HG03571 (cell line): ENCODE data around the gene SGPP1.
A peak's percentile ranks its signal among the peaks of the same experiment; 100 is the strongest.
"Not testable (repeated sequence)": the region's sequence is repeated elsewhere in the genome, so short reads cannot be mapped to it uniquely, and the experiment has no call there.

Source experiments
- ATAC-seq: cut with Tn5 transposase; IDR thresholded peaks from one replicate; pipeline ENCODE4 v1.9.1; 2021; ENCODE audit not compliant: unreplicated experiment

SGPP1 gene, protein sequence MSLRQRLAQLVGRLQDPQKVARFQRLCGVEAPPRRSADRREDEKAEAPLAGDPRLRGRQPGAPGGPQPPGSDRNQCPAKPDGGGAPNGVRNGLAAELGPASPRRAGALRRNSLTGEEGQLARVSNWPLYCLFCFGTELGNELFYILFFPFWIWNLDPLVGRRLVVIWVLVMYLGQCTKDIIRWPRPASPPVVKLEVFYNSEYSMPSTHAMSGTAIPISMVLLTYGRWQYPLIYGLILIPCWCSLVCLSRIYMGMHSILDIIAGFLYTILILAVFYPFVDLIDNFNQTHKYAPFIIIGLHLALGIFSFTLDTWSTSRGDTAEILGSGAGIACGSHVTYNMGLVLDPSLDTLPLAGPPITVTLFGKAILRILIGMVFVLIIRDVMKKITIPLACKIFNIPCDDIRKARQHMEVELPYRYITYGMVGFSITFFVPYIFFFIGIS

DNA sequence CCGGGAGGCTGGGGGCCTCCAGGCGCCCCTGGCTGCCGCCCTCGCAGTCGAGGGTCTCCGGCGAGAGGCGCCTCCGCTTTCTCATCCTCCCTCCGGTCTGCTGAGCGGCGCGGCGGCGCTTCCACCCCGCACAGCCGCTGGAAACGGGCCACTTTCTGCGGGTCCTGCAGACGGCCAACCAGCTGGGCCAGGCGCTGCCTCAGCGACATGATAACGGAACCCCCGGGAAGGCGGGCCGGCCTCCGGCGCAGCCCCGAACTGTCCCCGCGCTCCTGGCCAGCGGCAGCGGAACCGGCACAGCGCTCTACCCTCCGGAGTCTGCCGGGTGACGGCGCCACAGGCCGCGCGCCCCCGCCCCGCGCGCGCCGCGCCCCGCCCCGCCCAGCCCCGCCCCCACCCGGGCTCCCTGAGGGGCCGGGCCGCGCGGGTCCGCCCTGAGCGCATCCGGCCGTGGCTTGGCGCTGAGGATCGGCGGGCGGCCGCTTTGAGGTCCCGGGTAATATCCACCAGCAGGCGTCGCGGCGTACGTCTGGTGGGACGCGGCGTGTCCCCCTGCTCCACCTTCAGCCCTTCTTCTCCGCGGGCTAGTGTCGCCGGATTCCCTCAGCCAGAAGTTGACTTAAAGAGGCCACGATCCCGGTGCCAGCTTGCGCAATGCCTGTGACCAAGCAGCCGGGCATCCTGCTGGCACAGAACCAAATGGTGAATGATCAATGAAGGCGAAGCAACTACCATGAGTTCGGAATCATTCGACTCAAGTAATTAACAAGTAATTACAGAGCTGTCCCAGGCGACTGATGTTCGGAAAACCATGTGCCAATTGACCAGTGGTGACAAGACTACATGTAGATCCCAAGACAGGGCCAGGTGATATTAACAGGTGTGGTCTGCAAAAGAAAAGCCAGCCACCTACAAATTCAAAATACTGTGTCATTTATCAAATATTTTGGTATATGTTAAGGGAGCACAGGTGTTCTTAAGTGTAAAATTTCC is at the start of gene SGPP1:
TSS of gene SGPP1 (minus strand) at position 330 of the 993 bp plus-strand sequence. CDS start at position 209, 121 bp downstream.
- peak; percentile 78 for ATAC-seq

DNA sequence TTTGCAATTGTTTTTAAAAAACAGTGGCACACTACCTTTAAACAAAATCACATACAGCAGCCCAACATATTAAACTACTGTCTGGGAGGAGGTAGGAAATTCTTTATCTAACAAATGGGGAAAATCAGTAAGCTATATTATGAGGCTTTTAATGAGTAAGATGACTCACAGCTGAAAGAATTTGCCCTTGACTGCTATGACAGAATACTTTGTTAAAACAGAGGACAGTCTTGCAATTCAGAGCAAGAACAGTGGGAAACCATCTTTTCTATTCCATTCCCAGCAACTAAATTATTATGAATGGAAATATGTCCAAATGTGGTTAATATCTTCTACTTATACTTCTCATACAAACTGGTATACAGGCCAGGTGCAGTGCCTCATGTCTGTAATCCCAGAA is 49.2 kb upstream of the SGPP1 start:
- no peak for ATAC-seq

DNA sequence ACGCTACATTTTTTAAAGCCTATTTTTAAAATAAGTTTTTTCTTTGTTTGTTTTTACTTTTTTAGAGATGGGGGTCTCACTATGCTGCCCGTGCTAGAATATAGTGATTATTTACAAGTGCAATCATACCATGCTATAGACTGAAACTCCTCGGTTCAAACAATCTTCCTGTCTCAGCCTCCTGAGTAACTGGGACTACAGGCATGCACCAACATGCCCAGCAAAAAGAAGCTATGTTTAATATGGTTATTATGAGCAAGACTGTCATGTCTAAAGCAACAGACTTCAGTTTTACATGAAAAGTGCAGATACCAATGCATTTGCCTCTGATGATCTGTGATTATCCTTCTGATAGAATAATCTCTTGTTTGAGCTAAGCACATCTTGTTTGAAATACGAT is 45.6 kb upstream of the SGPP1 start:
- no peak for ATAC-seq

DNA sequence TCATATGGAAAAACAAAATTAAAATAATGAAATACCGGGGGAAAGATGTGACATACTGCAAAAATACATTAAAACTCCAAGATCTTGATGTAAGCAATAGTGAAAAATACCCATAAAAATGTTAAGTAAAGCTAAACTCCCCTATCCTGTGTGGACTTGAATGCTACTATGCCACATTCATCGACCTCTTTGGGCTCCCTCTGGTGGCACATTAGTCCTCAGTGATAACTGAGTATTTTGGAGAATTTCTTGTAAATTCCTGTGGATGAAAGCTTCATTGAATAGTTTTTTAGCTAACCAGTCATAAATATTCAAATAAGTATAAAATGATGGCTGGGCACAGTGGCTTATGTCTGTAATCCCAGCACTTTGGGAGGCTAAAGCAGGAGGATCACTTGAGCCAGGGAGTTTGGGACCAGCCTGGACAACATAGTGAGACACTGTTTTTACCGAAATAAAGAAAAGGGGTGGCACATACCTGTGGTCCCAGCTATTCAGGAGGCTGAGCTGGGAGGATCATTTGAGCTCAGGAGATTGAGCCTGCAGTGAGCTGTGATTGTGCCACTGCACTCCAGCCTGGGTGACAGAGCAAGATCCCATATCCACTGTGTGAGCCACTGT is 42.4 kb upstream of the SGPP1 start:
- ATAC-seq = peak; percentile 55

DNA sequence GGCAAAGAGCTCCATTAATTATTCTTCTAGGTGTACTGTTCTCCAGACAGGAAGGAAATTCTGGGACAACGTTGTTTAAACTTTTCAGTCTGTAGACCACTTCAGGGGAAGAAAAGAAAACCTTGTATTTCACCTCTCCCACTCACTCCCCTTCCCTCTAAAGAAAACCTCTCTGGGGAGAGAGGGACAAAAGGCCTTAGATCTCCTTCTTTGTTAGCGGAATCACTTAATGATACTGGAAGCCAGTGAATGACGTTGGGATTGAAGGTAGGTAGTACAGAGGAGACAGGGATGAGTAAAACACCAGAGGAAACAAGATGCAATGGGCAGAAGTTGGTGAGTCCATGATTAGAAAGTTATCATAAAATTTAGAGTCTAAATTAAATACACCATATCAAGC is 38.7 kb upstream of the SGPP1 start:
- ATAC-seq = no peak

DNA sequence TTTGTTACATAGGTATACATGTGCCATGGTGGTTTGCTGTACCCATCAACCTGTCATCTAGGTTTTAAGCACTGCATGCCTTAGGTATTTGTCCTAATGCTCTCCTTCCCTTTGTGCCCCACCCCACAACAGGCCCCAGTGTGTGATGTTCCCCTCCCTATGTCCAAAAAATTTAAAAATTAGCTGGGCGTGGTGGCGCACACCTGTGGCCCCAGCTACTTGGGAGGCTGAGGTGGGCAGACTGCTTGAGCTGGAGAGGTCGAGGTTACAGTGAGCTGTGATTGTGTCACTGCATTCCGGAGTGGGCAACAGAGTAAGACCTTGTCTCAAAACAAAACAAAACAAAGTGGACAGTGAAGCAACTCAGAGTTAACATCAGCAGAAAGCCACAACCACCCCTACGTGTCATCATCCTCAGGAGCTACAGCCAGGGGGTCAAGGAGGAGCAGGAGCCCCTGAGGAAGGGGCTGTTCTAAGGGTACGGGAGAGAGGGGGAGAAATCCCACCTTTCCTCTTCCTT is 36.8 kb upstream of the SGPP1 start:
- ATAC-seq = no peak

DNA sequence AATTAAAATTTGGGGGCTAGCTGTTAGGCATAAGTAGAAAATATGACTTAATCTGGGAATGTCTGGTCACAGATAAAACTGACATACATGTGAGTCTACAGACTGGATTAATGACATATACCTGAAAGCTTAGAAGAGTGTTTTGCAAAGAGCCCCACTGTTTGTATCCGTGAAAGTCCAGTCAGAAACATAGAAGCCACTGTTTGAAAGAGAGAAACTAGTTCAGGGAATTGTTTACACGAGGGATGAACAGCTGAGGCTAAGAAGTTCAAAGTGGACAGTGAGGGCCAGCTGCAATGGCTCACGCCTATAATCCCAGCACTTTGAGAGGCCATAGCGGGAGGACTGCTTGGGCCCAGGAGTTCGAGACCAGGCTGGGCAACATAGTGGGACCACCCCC is 36.2 kb upstream of the SGPP1 start:
- ATAC-seq = no peak

DNA sequence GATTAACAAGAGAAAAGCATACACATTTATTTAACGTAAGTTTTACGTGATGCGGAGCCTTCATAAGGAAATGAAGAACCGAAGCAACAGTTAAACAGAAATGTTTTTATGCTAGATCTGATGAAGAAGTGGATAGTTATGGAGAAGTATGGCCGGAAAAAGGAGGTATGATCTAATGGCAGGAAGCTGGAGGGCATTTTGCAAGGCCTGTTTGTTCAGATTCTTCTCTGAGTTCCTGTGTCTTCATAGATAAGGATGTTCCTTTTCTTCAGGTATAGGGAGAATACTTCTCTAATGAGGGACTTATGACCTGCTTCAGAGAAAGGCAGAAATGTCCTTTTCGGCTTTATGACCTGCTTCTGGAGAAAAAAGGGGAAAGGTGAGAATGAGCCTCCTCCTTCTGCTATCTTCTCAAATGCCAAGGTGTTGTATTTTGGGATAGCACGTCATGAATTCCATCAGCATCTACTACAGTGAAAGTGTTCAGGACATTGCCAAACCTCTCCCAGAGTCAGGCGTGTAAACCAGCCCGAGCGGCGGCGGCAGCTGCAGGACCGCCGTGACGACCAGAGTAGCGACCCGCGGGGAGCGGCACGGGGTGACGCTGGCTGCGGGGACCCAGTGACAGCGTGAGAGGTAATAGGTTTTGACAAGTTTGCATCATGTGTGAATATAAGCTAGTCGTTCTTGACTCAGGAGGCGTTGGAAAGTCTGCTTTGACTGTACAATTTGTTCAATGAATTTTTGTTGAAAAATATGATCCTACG is 33.7 kb upstream of the SGPP1 start:
- no peak for ATAC-seq

DNA sequence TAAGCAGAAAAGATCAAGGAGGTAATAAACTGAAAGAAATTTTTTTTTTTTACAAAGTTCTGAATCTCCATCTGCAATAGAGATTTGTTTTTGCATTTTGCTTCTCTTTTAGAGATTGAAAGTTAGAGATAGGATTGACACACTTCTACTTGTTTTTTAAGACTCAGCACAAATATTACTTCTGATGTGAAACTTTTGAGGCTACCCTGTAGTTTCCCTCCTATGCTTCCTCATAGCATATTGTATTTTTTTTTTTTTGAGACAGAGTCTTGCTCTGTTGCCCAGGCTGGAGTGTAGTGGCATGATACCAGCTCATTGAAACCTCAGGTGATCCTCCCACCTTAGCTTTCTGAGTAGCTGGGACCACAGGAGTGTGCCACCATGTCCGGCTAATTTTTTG is 32.1 kb upstream of the SGPP1 start:
- no peak for ATAC-seq

DNA sequence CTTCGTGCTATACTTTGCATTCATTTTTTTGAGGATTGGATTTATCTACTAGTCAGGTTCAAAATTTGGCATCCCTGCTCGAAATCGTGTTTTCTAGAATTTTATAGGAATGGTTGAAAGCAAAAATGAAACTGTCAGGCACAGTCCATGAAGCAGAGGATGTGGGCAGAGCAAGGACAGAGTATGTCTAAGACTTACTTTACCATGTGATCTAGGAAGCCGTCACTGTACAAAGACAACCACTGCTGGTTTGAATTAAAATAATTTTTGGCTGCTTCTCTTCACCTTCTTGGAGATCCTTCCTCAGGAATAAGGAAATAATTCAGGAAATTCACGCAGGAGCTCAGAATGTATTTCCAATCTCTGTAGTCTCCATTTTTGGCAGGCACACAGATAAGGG is 31.6 kb upstream of the SGPP1 start:
- peak; percentile 68 for ATAC-seq

DNA sequence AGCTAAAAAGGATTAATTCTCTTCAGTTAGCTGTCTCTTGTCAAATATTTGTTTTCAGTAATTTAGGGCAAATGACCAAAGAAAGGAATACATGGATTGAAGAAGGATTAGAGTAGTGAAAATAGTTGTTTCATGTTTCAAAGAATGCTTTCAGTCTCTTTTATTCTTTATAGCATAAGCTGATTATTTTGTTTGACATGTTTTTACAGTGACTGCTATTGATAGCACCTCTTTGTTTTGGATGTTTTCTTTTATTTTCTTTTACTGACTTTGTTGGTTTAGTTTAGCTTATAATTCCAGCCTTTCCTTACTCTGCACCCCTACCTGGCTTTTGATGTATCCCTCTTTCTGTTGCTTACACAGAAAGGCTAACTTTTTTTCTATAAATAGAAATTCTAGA is 29.3 kb upstream of the SGPP1 start:
- no peak for ATAC-seq

DNA sequence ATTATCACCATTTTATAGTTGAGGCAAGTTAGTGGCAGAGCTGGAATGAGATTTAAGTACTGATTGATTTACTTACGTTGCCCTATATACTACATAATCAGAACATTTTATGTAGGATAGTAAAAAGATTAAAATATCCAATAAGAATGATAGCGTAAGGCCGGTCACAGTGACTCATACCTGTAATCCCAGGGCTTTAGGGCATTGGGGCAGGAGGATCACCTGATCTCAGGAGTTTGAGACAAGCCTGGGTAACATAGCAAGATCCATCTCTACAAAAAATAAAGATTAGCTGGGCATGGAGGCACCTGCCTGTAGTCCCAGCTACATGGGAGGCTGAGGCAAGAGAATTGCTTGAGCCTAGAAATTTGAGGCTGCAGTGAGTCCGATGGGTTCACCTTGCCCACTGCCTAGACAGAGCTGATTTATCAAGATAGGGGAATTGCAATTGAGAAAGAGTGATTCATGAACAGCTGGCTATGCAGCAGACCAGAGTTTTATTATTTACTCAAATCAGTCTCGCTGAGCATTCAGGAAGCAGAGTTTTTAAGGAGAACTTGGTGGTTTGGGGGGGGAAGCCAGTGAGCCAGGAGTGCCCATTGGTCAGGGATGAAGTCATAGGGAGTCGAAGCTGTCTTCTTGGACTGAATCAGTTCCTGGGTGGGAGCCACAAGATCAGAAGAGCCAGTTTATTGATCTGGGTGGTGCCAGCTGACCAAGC is 24.7 kb upstream of the SGPP1 start:
- no peak for ATAC-seq

DNA sequence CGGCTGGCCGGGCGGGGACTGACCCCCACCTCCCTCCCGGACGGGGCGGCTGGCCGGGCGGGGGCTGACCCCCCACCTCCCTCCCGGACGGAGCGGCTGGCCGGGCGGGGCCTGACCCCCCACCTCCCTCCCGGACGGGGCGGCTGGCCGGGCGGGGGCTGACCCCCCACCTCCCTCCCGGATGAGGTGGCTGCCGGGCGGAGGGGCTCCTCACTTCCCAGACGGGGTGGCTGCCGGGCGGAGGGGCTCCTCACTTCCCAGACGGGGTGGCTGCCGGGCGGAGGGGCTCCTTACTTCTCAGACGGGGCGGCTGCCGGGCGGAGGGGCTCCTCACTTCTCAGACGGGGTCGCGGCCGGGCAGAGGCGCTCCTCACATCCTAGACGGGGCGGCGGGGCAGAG is 23.2 kb upstream of the SGPP1 start:
- not testable (repeated sequence) for ATAC-seq

DNA sequence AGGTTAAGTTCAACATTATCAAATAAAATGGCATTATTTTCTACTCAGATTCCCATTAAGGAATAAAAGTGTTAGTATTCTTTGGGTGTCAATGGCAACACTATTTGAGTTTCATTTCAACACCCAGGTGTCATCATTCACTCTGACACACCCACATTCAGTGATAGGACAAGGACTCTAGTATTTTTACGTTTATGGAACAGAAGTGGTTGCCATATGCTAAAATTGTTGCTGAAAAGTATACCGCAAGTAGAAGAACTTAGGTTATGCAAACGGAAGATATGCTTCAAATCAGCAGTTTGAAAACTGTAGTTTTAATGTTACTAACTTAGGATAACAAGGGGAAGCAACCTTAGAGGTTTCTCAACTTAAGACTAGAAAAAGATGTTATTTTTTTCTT is 20.0 kb upstream of the SGPP1 start:
- no peak for ATAC-seq

DNA sequence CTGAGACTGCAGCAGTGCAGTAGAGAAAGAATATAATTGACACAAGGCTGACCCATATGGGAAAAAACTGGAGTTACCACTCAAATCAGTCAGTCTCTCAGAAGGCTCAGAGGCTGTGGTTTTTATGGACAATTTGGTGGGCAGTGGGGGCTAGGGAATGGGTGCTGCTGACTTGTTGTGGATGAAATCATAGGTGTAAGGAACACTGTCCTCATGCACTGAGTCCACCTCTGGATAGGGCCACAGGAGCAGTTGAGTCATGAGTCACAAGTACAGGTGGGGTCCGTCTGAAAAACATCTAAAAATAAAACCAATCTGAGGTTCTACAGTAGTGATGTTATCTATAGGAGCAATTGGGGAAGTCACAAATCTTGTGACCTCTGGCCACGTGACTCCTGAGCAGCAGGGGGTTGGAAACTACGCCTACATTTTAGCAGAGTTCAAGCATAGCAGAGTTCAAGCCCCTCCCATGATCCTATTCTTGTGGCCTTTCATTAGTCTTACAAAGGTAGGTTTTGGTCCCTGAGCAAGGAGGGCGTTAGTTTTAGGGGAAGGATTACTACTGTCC is 18.1 kb upstream of the SGPP1 start:
- peak; percentile 74 for ATAC-seq

DNA sequence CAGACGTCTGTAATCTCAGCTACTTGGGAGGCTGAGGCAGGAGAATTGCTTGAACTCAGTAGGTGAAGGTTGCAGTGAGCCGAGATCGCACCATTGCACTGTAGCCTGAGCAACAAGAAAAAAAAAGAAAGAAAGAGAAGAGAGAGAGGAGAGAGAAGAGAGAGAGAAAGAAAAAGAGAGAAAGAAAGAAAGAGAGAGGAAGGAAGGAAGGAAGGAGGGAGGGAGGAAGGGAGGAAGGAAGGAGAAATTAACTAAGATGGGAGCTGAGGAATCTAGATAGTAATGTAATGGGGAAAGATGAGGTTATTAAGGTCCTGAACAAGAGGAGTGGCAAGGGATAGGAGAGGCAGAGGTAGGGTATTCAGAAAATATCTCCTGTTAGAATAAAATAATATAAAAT is 17.4 kb upstream of the SGPP1 start:
- no peak for ATAC-seq

DNA sequence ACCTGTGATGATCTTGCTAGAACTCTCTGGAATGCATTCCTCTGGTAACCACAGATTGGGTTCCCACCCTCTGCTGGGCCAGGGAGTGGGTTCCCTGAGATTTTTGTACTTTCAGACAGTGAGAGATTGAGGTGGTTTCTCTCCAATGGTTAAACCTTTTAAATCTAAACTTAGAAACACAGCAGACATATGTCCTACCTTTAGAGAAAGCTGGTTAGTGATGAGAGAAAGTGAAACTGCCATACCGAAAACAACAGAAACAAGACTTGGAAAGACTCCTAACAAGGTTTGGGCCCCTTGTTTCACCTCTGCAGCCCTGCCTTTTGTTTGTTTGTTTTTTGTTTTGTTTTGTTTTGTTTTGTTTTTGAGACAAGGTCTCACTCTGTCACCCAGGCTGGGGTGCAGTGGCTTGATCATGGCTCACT is 9.7 kb upstream of the SGPP1 start:
- peak; percentile 80 for ATAC-seq

DNA sequence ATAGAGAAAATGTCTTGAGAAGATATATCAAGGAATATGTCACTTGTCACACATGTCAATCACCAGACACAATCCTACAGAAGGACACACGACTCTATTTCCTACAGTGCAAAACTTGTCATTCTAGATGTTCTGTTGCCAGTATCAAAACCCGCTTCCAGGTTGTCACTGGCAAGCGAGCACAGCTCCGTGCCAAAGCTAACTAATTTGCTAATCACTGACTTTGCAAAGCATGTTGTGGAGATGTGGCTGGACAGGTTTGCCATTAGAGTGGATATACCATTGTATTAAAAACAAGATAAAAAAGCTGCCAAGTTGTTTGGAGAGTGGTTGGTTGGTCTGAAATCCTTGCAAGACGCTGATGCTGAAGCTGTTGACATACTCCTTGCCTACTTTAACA is 7.9 kb upstream of the SGPP1 start:
- no peak for ATAC-seq

DNA sequence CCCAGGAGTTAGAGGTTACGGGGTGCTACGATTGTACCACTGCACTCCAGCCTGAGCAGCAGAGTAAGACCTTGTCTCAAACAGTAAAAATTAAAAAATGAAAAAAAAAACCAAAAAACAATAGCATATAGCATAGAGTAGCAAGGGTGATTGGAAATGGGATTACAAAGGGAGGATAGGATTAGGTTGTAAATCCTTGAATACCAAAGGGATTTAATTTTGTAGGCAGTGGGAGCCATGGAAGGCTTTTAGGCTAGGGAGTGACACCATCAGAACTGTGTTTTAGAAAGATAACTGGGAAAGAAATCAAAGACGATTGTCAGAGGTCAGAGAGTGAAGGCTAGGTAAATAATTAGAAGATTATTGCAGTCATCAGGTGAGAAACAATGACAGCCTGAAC is 2.8 kb upstream of the SGPP1 start:
- no peak for ATAC-seq
